DOHH2 (cell line): ENCODE results near the gene BAMBI.

Experiments used
- H3F3A ChIP-seq: fragments of 200-600 bp; sonication (generic), shearing (Covaris generic); 2 replicates; pipeline ENCODE4 v1.6.0; 2016; ENCODE audit warnings: antibody characterized with exemption, mild to moderate bottlenecking; ENCODE audit not compliant: control insufficient read depth, insufficient read depth
- H3K27ac ChIP-seq: fragments of 200-600 bp; sonication (generic); 2 replicates; pipeline ENCODE4 v1.5.1; 2014; ENCODE audit warnings: low read depth, mild to moderate bottlenecking, low read length, moderate library complexity
- H3K27me3 ChIP-seq: fragments of 200-600 bp; sonication (generic); 2 replicates; pipeline ENCODE4 v1.6.1; 2014; ENCODE audit warnings: mild to moderate bottlenecking, low read length, mixed read lengths; ENCODE audit not compliant: control insufficient read depth
- H3K36me3 ChIP-seq: fragments of 200-600 bp; sonication (generic); 2 replicates; pipeline ENCODE4 v1.6.1; 2014; ENCODE audit warnings: mild to moderate bottlenecking, low read length, moderate library complexity, mixed read lengths; ENCODE audit not compliant: control insufficient read depth
- H3K4me1 ChIP-seq: fragments of 200-600 bp; sonication (generic); 2 replicates; pipeline ENCODE4 v1.6.1; 2014; ENCODE audit warnings: mild to moderate bottlenecking, low read length, mixed read lengths; ENCODE audit not compliant: control insufficient read depth
- H3K4me2 ChIP-seq: fragments of 200-600 bp; sonication (generic); 2 replicates; pipeline ENCODE4 v1.6.0; 2014; ENCODE audit warnings: mild to moderate bottlenecking, low read length, moderate library complexity
- H3K4me3 ChIP-seq: fragments of 200-600 bp; sonication (generic); 2 replicates; pipeline ENCODE4 v1.5.1; 2014; ENCODE audit warnings: mild to moderate bottlenecking, low read length, mixed read lengths
- H3K79me2 ChIP-seq: fragments of 200-600 bp; sonication (generic); 2 replicates; pipeline ENCODE4 v1.6.1; 2014; ENCODE audit warnings: mild to moderate bottlenecking, low read length, mixed read lengths; ENCODE audit not compliant: control insufficient read depth
- H3K9me2 ChIP-seq: fragments of 200-600 bp; sonication (generic); replicated peaks from 2 replicates; pipeline ENCODE4 v1.6.1; 2014; ENCODE audit warnings: mild to moderate bottlenecking, low read length, mixed read lengths; ENCODE audit not compliant: control insufficient read depth
- H3K9me3 ChIP-seq: fragments of 200-600 bp; sonication (generic); 2 replicates; pipeline ENCODE4 v1.6.1; 2014; ENCODE audit warnings: antibody characterized with exemption, low read length, mixed read lengths; ENCODE audit not compliant: control insufficient read depth, insufficient read depth
- H4K20me1 ChIP-seq: fragments of 200-600 bp; sonication (generic); 2 replicates; pipeline ENCODE4 v1.6.0; 2014; ENCODE audit warnings: low read depth, mild to moderate bottlenecking, antibody characterized with exemption, low read length, moderate library complexity; ENCODE audit not compliant: control insufficient read depth, insufficient read depth
- EZH2phosphoT487 ChIP-seq: fragments of 200-600 bp; sonication (generic); IDR thresholded peaks from 2 replicates; pipeline ENCODE4 v1.6.1; 2017; ENCODE audit warnings: borderline replicate concordance, mild to moderate bottlenecking, antibody characterized with exemption, low read length, moderate library complexity, mixed read lengths
- TF ChIP-seq, protein P1 (sequence below): fragments of 200-600 bp; sonication (generic); IDR thresholded peaks from one replicate; pipeline ENCODE4 v1.5.1; 2014; ENCODE audit warnings: antibody characterized with exemption, mild to moderate bottlenecking, low read depth, low read length; ENCODE audit not compliant: poor library complexity, severe bottlenecking

Gene BAMBI

DNA sequence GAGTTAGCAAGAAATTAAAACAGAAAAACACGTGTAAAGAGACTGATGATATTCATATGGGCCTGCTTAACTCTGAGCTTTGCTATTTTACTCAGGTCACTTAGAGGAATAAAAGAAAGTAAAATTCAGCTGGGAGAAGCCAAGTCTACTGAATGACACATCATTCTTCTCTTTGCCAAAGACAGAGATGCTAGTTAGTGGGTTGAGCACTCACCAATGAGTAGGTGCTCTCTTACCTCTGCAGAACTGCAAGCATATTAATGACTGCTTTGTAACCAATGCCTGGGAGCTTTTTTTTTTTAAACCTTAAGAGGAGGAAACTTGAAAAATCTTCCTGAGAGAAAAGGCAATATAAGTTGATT, 44.8 kb upstream of the BAMBI start:
- Histone ChIP-seq H3F3A (no peaks in the 10 kb centered on the region), H3K4me3 (no peak overlapping the region), H3K9me3 (no peaks in the 10 kb centered on the region), H3K36me3 (no peaks in the 10 kb centered on the region), H3K27me3 (no peaks in the 10 kb centered on the region), H3K9me2 (no peaks in the 10 kb centered on the region), H4K20me1 (no peaks in the 10 kb centered on the region), H3K79me2 (no peaks in the 10 kb centered on the region), H3K4me1 (no peaks in the 10 kb centered on the region), H3K4me2 (no peak overlapping the region), H3K27ac (no peak overlapping the region)
- TF ChIP-seq EZH2phosphoT487 = no peak
- TF ChIP-seq, protein P1, sequence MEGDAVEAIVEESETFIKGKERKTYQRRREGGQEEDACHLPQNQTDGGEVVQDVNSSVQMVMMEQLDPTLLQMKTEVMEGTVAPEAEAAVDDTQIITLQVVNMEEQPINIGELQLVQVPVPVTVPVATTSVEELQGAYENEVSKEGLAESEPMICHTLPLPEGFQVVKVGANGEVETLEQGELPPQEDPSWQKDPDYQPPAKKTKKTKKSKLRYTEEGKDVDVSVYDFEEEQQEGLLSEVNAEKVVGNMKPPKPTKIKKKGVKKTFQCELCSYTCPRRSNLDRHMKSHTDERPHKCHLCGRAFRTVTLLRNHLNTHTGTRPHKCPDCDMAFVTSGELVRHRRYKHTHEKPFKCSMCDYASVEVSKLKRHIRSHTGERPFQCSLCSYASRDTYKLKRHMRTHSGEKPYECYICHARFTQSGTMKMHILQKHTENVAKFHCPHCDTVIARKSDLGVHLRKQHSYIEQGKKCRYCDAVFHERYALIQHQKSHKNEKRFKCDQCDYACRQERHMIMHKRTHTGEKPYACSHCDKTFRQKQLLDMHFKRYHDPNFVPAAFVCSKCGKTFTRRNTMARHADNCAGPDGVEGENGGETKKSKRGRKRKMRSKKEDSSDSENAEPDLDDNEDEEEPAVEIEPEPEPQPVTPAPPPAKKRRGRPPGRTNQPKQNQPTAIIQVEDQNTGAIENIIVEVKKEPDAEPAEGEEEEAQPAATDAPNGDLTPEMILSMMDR = no peak

DNA sequence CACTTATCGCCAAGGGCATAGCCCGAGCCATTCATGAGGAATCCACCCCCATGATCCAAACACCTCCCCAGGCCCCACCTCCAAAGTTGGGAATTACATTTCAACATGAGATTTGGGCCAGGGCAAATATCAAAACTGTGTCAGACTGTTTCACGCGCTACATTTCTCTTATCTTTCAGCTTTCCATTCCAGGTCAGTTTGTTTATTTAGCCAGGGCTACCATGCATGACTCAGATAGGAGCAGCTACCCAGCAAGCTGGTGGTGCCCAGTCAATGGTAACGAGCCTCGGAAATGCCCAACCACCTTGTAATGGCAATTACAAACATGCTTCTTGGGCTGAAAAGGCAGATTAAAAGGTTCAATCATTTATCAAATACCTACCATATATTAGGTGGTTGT, 43.6 kb upstream of the BAMBI start:
- Histone ChIP-seq H3F3A (no peaks in the 10 kb centered on the region), H3K79me2 (no peaks in the 10 kb centered on the region), H3K27ac (no peak overlapping the region), H3K4me1 (no peaks in the 10 kb centered on the region), H3K9me2 (no peaks in the 10 kb centered on the region), H3K4me2 (no peak overlapping the region), H3K4me3 (no peak overlapping the region), H3K36me3 (no peaks in the 10 kb centered on the region), H3K9me3 (no peaks in the 10 kb centered on the region), H3K27me3 (no peaks in the 10 kb centered on the region), H4K20me1 (no peaks in the 10 kb centered on the region)
- TF ChIP-seq, protein P1 = no peak
- no peak for TF ChIP-seq EZH2phosphoT487

DNA sequence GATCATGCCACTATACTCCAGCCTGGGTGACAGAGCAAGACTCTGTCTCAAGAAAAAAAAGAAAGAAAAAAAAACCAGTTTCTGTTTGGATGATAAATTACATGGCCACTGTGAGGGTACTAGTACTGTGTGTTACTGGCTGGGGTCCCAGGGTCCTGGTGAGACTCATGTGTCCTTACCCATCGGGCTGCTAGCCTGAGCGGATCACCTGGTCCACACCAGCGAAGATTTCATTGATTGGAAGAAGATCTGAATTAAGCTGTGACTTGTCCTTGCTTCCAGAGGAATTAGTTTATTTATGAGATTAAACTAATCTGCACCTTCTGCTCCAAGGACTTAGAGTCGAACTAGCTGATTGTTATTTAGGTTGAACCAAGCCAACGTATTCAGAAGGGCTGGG, 40.0 kb upstream of the BAMBI start:
- H3K4me3 ChIP-seq = no peak overlapping the region
- TF ChIP-seq, protein P1 = no peak
- TF ChIP-seq EZH2phosphoT487 = no peak
- H3K79me2 ChIP-seq = no peaks in the 10 kb centered on the region
- no peak overlapping the region for H3K27ac ChIP-seq
- no peaks in the 10 kb centered on the region for H3K27me3 ChIP-seq
- no peak overlapping the region for H3K4me2 ChIP-seq
- no peaks in the 10 kb centered on the region for H3K4me1 ChIP-seq
- no peaks in the 10 kb centered on the region for H3K9me2 ChIP-seq
- no peaks in the 10 kb centered on the region for H4K20me1 ChIP-seq
- H3K9me3 ChIP-seq = no peaks in the 10 kb centered on the region
- no peaks in the 10 kb centered on the region for H3K36me3 ChIP-seq
- H3F3A ChIP-seq = no peaks in the 10 kb centered on the region

DNA sequence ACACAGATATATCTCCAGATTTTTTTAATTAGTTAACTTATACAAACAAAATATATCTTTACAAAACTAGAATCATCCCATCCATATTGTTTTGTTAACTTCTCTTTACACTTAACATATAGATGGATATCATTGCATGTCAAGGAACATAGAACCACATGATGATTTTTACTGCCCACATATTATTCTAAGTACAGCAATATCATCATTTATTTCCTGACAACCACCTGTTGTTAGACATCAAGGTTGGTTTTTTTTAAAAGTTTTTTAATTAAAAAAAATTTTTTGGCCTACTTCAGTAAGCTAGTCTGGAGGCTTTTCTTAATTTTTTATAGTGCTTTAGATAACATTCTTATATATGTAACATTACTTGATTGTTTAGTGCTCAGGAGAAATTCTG, 38.9 kb upstream of the BAMBI start:
- Histone ChIP-seq H3K4me1 (no peaks in the 10 kb centered on the region), H3F3A (no peaks in the 10 kb centered on the region), H3K27ac (no peak overlapping the region), H3K9me3 (no peaks in the 10 kb centered on the region), H3K4me2 (no peak overlapping the region), H3K4me3 (no peak overlapping the region), H3K27me3 (no peaks in the 10 kb centered on the region), H3K36me3 (no peaks in the 10 kb centered on the region), H3K79me2 (no peaks in the 10 kb centered on the region), H3K9me2 (no peaks in the 10 kb centered on the region), H4K20me1 (no peaks in the 10 kb centered on the region)
- TF ChIP-seq, protein P1 = no peak
- TF ChIP-seq EZH2phosphoT487 = no peak
